Endothelial cell of umbilical vein (primary cell): ENCODE data around the gene NUTM1. TPM values are rescaled to one million over a fixed set of nuclear protein-coding genes. Genes with fewer than 3 reads are reported as not detected.

Experiments
- BruUV-seq: library from RNA; stranded (reverse); fragments of 400-500 nt; replicated peaks from 2 replicates; lab custom pipeline; 2021; lab: Mats Ljungman, UMichigan
- CTCF ChIA-PET: fragments of 300-600, 350-600 bp; sonication (Branson Sonifier 250); formaldehyde crosslinking; loops from one replicate; lab custom pipeline; 2021; ENCODE audit warnings: antibody characterized with exemption, inconsistent platforms; lab: Charles Lee
- POLR2A ChIA-PET: fragments of 300-600, 350-600 bp; sonication (Branson Sonifier 250); formaldehyde crosslinking; loops from one replicate; lab custom pipeline; 2021; ENCODE audit warnings: antibody characterized with exemption, inconsistent platforms; lab: Charles Lee
- DNase-seq: peaks from one replicate; pipeline ENCODE4 v3.0.0-alpha.2; 2011; ENCODE audit warnings: low read depth, low spot score
- FAIRE-seq: peaks from 2 replicates; lab custom pipeline; 2011; peaks lifted over from hg19 to GRCh38; lab: Jason Lieb, UNC
- H2AFZ ChIP-seq: 2 replicates; pipeline ENCODE4 v1.6.0; 2012; ENCODE audit warnings: low read depth, low read length, control low read depth, inconsistent platforms
- H3K27ac ChIP-seq: 2 replicates; pipeline ENCODE4 v1.5.1; 2011; ENCODE audit warnings: low read depth, mild to moderate bottlenecking, control low read depth, low read length, moderate library complexity; ENCODE audit not compliant: insufficient read depth
- H3K27me3 ChIP-seq, 2 experiments: 2 replicates each; pipeline versions ENCODE4 v1.6.0 to v1.6.1; 2011; ENCODE audit warnings: low read length in 2 of 2, mixed read lengths in 1 of 2; ENCODE audit not compliant: control insufficient read depth in 2 of 2, insufficient read depth in 2 of 2
- H3K36me3 ChIP-seq, 2 experiments: 2 replicates in 1 of 2; 3 replicates in 1 of 2; pipeline ENCODE4 v1.5.1; 2011; ENCODE audit warnings: low read length in 2 of 2, mild to moderate bottlenecking in 1 of 2, moderate library complexity in 1 of 2; ENCODE audit not compliant: control insufficient read depth in 2 of 2, insufficient read depth in 2 of 2; ENCODE audit errors: extremely low read depth in 1 of 2
- H3K4me1 ChIP-seq: 3 replicates; pipeline ENCODE4 v1.5.1; 2011; ENCODE audit warnings: mild to moderate bottlenecking, low read length; ENCODE audit not compliant: control insufficient read depth, insufficient read depth; ENCODE audit errors: extremely low read depth
- H3K4me2 ChIP-seq: 2 replicates; pipeline ENCODE4 v1.6.1; 2011; ENCODE audit warnings: low read length, control low read depth, mixed read lengths; ENCODE audit not compliant: insufficient read depth
- H3K4me3 ChIP-seq, 3 experiments: fragments of 200-600 bp in 1 of 3; sonication (generic), shearing (Covaris generic) in 1 of 3; replicated peaks in 1 of 3; 2 replicates each; pipeline ENCODE4 v1.5.1; 2011 to 2016; ENCODE audit warnings: control low read depth in 3 of 3, low read length in 3 of 3, mild to moderate bottlenecking in 2 of 3, inconsistent platforms in 1 of 3, low read depth in 1 of 3, moderate library complexity in 1 of 3; ENCODE audit not compliant: insufficient read depth in 1 of 3
- H3K79me2 ChIP-seq: 2 replicates; pipeline ENCODE4 v1.6.0; 2012; ENCODE audit warnings: low read length, inconsistent platforms; ENCODE audit not compliant: control insufficient read depth, insufficient read depth
- H3K9ac ChIP-seq: replicated peaks from 2 replicates; pipeline ENCODE3; 2011; ENCODE audit warnings: low read length, control low read depth; ENCODE audit not compliant: insufficient read depth; ENCODE audit errors: extremely low read depth
- H3K9me1 ChIP-seq: replicated peaks from 3 replicates; pipeline ENCODE4 v1.6.0; 2011; ENCODE audit warnings: mild to moderate bottlenecking, low read length; ENCODE audit not compliant: control insufficient read depth, insufficient read depth; ENCODE audit errors: extremely low read depth
- H3K9me3 ChIP-seq: replicated peaks from 2 replicates; pipeline ENCODE4 v1.5.1; 2012; ENCODE audit warnings: low read length, inconsistent platforms; ENCODE audit not compliant: control insufficient read depth, insufficient read depth
- H4K20me1 ChIP-seq: replicated peaks from 2 replicates; pipeline ENCODE3; 2011; ENCODE audit warnings: mild to moderate bottlenecking, low read length; ENCODE audit not compliant: control insufficient read depth, insufficient read depth; ENCODE audit errors: extremely low read depth
- EZH2 ChIP-seq: IDR thresholded peaks from 2 replicates; pipeline ENCODE4 v1.6.1; 2012; ENCODE audit warnings: borderline replicate concordance, low read depth, mild to moderate bottlenecking, moderate library complexity, low read length, inconsistent platforms; ENCODE audit not compliant: severe bottlenecking
- GATA2 ChIP-seq: IDR thresholded peaks from 2 replicates; pipeline ENCODE4 v1.7.0; 2011; ENCODE audit warnings: low read depth, mild to moderate bottlenecking, moderate library complexity, mixed read lengths, low read length; ENCODE audit not compliant: insufficient read length, insufficient read depth
- MAX ChIP-seq: IDR thresholded peaks from 2 replicates; pipeline ENCODE4 v1.6.1; 2011; ENCODE audit not compliant: insufficient read depth, insufficient read length
- POLR2AphosphoS5 ChIP-seq: IDR thresholded peaks from 2 replicates; pipeline ENCODE4 v1.6.1; 2012; ENCODE audit warnings: low read depth, mild to moderate bottlenecking, control low read depth, low read length, moderate library complexity; ENCODE audit not compliant: insufficient read depth
- dilution Hi-C: fragments of 300-500 bp; cut with MboI; formaldehyde crosslinking; loops from one replicate; pipeline ENCODE4 v1.15.0; 2019; ENCODE audit warnings: low sequenced_read_pairs; ENCODE audit not compliant: extremely low pct_ligation_motif_present
- intact Hi-C: fragments of 100-400 bp; cut with micrococcal nuclease; formaldehyde crosslinking; loops from one replicate; pipeline ENCODE4 v1.10.0; 2022
- polyA plus RNA-seq, 4 experiments: library from polyadenylated mRNA; depleted of rRNA in 3 of 4; stranded (reverse) in 3 of 4; unstranded in 1 of 4; fragments of >200 nt; gene quantifications; 2 replicates each; pipeline versions ENCODE4 v1.2.1 to v1.2.3, GENCODE V29; 2011 to 2012; ENCODE audit warnings: missing spikeins in 1 of 4
- total RNA-seq: library from RNA; stranded (reverse); gene quantifications from 2 replicates; pipeline ENCODE4 v1.2.3, GENCODE V29; 2021
- TF ChIP-seq, protein P1 (sequence below), 2 donors: IDR thresholded peaks; 1 replicate in 1 of 2; 2 replicates in 1 of 2; pipeline ENCODE4 v1.5.1; 2011; ENCODE audit warnings: low read length in 2 of 2, mild to moderate bottlenecking in 2 of 2, moderate library complexity in 2 of 2, control low read depth in 1 of 2, inconsistent platforms in 1 of 2, low read depth in 1 of 2; ENCODE audit not compliant: insufficient read depth in 1 of 2; ENCODE audit errors: extremely low read depth in 1 of 2

NUTM1 gene
- total and polyA plus RNA-seq, 2 donors (not counting 3 experiments of a cell fraction or from before 2014, with no cell fraction given), result not detected

- no peak for DNase-seq
- intact Hi-C loops (no loop called here), dilution Hi-C loops (no loop called here)
- TF ChIP-seq, protein P1, sequence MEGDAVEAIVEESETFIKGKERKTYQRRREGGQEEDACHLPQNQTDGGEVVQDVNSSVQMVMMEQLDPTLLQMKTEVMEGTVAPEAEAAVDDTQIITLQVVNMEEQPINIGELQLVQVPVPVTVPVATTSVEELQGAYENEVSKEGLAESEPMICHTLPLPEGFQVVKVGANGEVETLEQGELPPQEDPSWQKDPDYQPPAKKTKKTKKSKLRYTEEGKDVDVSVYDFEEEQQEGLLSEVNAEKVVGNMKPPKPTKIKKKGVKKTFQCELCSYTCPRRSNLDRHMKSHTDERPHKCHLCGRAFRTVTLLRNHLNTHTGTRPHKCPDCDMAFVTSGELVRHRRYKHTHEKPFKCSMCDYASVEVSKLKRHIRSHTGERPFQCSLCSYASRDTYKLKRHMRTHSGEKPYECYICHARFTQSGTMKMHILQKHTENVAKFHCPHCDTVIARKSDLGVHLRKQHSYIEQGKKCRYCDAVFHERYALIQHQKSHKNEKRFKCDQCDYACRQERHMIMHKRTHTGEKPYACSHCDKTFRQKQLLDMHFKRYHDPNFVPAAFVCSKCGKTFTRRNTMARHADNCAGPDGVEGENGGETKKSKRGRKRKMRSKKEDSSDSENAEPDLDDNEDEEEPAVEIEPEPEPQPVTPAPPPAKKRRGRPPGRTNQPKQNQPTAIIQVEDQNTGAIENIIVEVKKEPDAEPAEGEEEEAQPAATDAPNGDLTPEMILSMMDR (IDR thresholded peaks at IDR 0.05; ENCODE audit: extremely low read depth in 1 of 2, insufficient read depth in 1 of 2, low read depth in 1 of 2, low read length in 2 of 2), result no peak
- no peak for TF ChIP-seq EZH2
- Histone ChIP-seq H3K36me3 (peaks cover 6 to 15% of the 10 kb centered on the region in 2 experiments), H4K20me1 (no peaks in the 10 kb centered on the region), H3K9me1 (no peaks in the 10 kb centered on the region), H2AFZ (no peak overlapping the region), H3K27ac (no peak overlapping the region), H3K27me3 (no peaks in the 10 kb centered on the region), H3K9ac (no peak overlapping the region), H3K4me3 (no peak overlapping the region), H3K4me1 (peaks cover 15% of the 10 kb centered on the region), H3K4me2 (no peak overlapping the region), H3K79me2 (peaks cover 12% of the 10 kb centered on the region), H3K9me3 (no peaks in the 10 kb centered on the region)
- no TSS peak for BruUV-seq
- FAIRE-seq, result no peak
- CTCF ChIA-PET, result interaction anchor here (1.4 to 2.6 kb wide), 3 partner anchors 18 to 559 kb away, joined by 5 to 9 read pairs (median 9); partner anchors contain the start of genes NOP10 and NUTM1
- POLR2A ChIA-PET, result no interaction called here
Measured at GRCh38 chr15:34361278-34361677, 18.2 kb downstream of the NUTM1 start.

DNA sequence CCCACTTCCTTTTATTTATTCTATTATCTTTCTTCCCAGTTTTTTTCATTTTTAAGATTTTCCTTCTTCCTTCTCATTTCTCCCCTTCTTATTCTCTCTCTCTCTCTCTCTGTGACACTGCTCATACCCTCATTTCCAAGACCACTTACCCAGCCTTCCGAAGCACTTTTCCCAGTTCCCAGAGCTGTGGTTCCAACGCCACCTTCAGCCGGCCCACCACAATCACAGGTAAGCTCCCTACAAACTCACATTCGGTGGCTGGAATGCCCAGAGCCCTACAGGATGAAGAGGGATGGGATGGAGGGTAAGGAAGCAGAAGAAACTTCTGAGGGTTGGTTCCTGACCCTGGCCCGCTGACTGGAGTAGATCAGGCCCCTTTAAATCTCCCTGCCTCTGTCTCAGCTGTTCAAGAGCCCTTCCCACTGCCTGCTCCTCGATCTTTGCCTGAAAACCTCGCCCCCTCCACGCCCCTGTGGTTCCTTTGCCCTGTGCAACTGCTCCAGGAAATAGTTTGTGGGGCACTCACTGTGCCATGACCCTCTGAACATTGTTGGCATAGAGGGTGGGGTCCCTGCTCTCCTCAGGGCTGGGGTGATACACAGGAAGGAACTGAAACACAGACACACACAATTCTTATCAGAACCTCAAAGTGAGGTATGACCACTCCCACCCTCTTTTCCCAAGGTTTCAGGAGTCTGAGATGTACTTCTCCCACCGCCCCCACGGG is 19.1 kb downstream of the NUTM1 start:
- peak; percentile 20 for DNase-seq
- H3K79me2 ChIP-seq, result peaks cover 16% of the 10 kb centered on the region
- peak overlapping the region; percentile 15 for H2AFZ ChIP-seq
- ChIA-PET CTCF (interaction anchor here (2.0 to 2.6 kb wide), 3 partner anchors 19 to 253 kb away, joined by 5 to 9 read pairs (median 9); partner anchors contain the start of genes NOP10 and NUTM1), POLR2A (no interaction called here)
- intact Hi-C loops (no loop called here), dilution Hi-C loops (no loop called here)
- H3K9ac ChIP-seq, result no peak overlapping the region
- no peaks in the 10 kb centered on the region for H3K9me3 ChIP-seq
- H3K36me3 ChIP-seq, result peaks cover 6 to 12% of the 10 kb centered on the region in 2 experiments
- BruUV-seq, result no TSS peak
- H3K4me2 ChIP-seq, result no peak overlapping the region
- H3K27me3 ChIP-seq, result no peaks in the 10 kb centered on the region
- H3K9me1 ChIP-seq, result no peaks in the 10 kb centered on the region
- FAIRE-seq, result peak; percentile 21
- no peak overlapping the region for H3K27ac ChIP-seq
- no peaks in the 10 kb centered on the region for H4K20me1 ChIP-seq
- no peak overlapping the region for H3K4me3 ChIP-seq
- H3K4me1 ChIP-seq, result peaks cover 15% of the 10 kb centered on the region
- TF ChIP-seq GATA2 (peak; percentile 33), POLR2AphosphoS5 (no peak), MAX (no peak), EZH2 (no peak)
